Activated CD8-positive, alpha-beta T cell treated with anti-CD3 and anti-CD28 coated beads for 36 hours (primary cell): ENCODE results near the gene DHX16. TPM values are rescaled to one million over a fixed set of nuclear protein-coding genes. Genes with fewer than 3 reads are reported as not detected.

Experiments
- ATAC-seq: fragments of 200-7000 bp; cut with Tn5 transposase; one replicate; pipeline ENCODE4 v1.10.0; 2021; ENCODE audit warnings: mild to moderate bottlenecking, moderate library complexity
- CTCF ChIA-PET: fragments of 350-600 bp; sonication (Branson Sonifier 250); formaldehyde crosslinking; loops from one replicate; lab custom pipeline; 2021; ENCODE audit warnings: antibody characterized with exemption; lab: Charles Lee
- POLR2A ChIA-PET: fragments of 350-600 bp; sonication (Branson Sonifier 250); formaldehyde crosslinking; loops from one replicate; lab custom pipeline; 2021; ENCODE audit warnings: antibody characterized with exemption; lab: Charles Lee
- DNase-seq: peaks from one replicate; pipeline ENCODE4 v3.0.0-alpha.2; 2020
- H3K27ac Mint-ChIP-seq: one replicate; pipeline ENCODE4 v1.8.0; 2021; ENCODE audit warnings: mild to moderate bottlenecking, mixed read lengths
- H3K27me3 Mint-ChIP-seq: one replicate; pipeline ENCODE4 v1.8.0; 2021; ENCODE audit warnings: mixed read lengths
- H3K36me3 Mint-ChIP-seq: one replicate; pipeline ENCODE4 v1.8.0; 2021; ENCODE audit warnings: low read depth, mixed read lengths
- H3K4me1 Mint-ChIP-seq: one replicate; pipeline ENCODE4 v1.8.0; 2021; ENCODE audit warnings: low read depth, mixed read lengths
- H3K4me3 Mint-ChIP-seq: one replicate; pipeline ENCODE4 v1.8.0; 2021; ENCODE audit warnings: mild to moderate bottlenecking, moderate library complexity, mixed read lengths
- H3K9me3 Mint-ChIP-seq: one replicate; pipeline ENCODE4 v1.8.0; 2021; ENCODE audit warnings: mixed read lengths
- CTCF ChIP-seq: fragments of 200-600 bp; IDR thresholded peaks from one replicate; pipeline ENCODE4 v1.8.0; 2022; ENCODE audit warnings: antibody characterized with exemption, mild to moderate bottlenecking
- intact Hi-C: fragments of 100-400 bp; cut with micrococcal nuclease; formaldehyde crosslinking; loops from one replicate; pipeline ENCODE4 v1.10.0; 2022
- total RNA-seq, 2 experiments: library from RNA; stranded (reverse); gene quantifications; one replicate each; pipeline ENCODE4 v1.2.3, GENCODE V29; 2021

The DHX16 gene
- total RNA-seq, 2 experiments from 2014 or later: 31.1 to 31.3 TPM

- no peak for DNase-seq
- TF ChIP-seq CTCF: no peak
- Mint-ChIP-seq H3K36me3 (peaks cover 31% of the 10 kb centered on the region), H3K27ac (peak overlapping the region; percentile 72), H3K27me3 (no peaks in the 10 kb centered on the region), H3K4me1 (peaks cover 38% of the 10 kb centered on the region), H3K4me3 (peak overlapping the region; percentile 88), H3K9me3 (no peaks in the 10 kb centered on the region)
- POLR2A ChIA-PET: interaction anchor here (0.8 to 7.4 kb wide), 5 partner anchors 11 to 72 kb away, joined by 3 to 86 read pairs (median 5); partner anchors contain the start of genes MDC1, MRPS18B and TUBB
- CTCF ChIA-PET: interaction anchor here (0.6 to 6.6 kb wide), 3 partner anchors 11 to 63 kb away, joined by 3 to 51 read pairs (median 26); partner anchors contain the start of genes ATAT1 and TUBB
- ATAC-seq: no peak
- intact Hi-C loops: no loop called here
Observed at GRCh38 chr6:30689985-30690384, 17.2 kb upstream of the DHX16 start.

GRCh38 chr6:30689022-30689865 lies 16.4 kb upstream of the DHX16 start:
- H3K27me3 Mint-ChIP-seq: no peaks in the 10 kb centered on the region
- no peak for TF ChIP-seq CTCF
- ATAC-seq (no peak), DNase-seq (no peak)
- CTCF ChIA-PET: interaction anchor here (1.0 to 6.6 kb wide), 5 partner anchors 10 to 42 kb away, joined by 4 to 51 read pairs (median 9); partner anchors contain the start of genes MDC1 and TUBB
- H3K4me1 Mint-ChIP-seq: peaks cover 38% of the 10 kb centered on the region
- H3K36me3 Mint-ChIP-seq: peaks cover 37% of the 10 kb centered on the region
- POLR2A ChIA-PET: interaction anchor here (0.5 to 7.4 kb wide), 11 partner anchors 8 to 75 kb away, joined by 3 to 86 read pairs (median 5); partner anchors contain the start of genes MDC1, MRPS18B and TUBB
- no peaks in the 10 kb centered on the region for H3K9me3 Mint-ChIP-seq
- intact Hi-C loops: no loop called here
- peak overlapping the region; percentile 88 for H3K27ac Mint-ChIP-seq
- H3K4me3 Mint-ChIP-seq: peak overlapping the region; percentile 88

- Mint-ChIP-seq H3K27ac (peak overlapping the region; percentile 88), H3K36me3 (peaks cover 44% of the 10 kb centered on the region)
Observed at GRCh38 chr6:30688569-30688968, 15.8 kb upstream of the DHX16 start.

GRCh38 chr6:30687659-30688431 lies 15.0 kb upstream of the DHX16 start:
- TF ChIP-seq CTCF: no peak
- H3K4me1 Mint-ChIP-seq: peaks cover 38% of the 10 kb centered on the region
- H3K27ac Mint-ChIP-seq: peak overlapping the region; percentile 88
- POLR2A ChIA-PET: interaction anchor here (1.0 to 7.4 kb wide), 8 partner anchors 9 to 73 kb away, joined by 3 to 86 read pairs (median 9); partner anchors contain the start of genes MDC1 and TUBB
- CTCF ChIA-PET: interaction anchor here (1.0 to 6.6 kb wide), 6 partner anchors 9 to 43 kb away, joined by 3 to 51 read pairs (median 8); partner anchors contain the start of genes MDC1 and TUBB
- peaks cover 51% of the 10 kb centered on the region for H3K36me3 Mint-ChIP-seq
- peak overlapping the region; percentile 88 for H3K4me3 Mint-ChIP-seq
- intact Hi-C loops: no loop called here
- ATAC-seq (no peak), DNase-seq (no peak)
- no peaks in the 10 kb centered on the region for H3K27me3 Mint-ChIP-seq
- H3K9me3 Mint-ChIP-seq: no peaks in the 10 kb centered on the region

More at GRCh38 chr6:30688569-30688968, 15.8 kb upstream of the DHX16 start:
- Mint-ChIP-seq H3K4me1 (peaks cover 38% of the 10 kb centered on the region), H3K4me3 (peak overlapping the region; percentile 88), H3K27me3 (no peaks in the 10 kb centered on the region), H3K9me3 (no peaks in the 10 kb centered on the region)
- no peak for TF ChIP-seq CTCF
- ChIA-PET POLR2A (interaction anchor here (0.5 to 7.4 kb wide), 10 partner anchors 9 to 74 kb away, joined by 3 to 86 read pairs (median 4); partner anchors contain the start of genes MDC1 and TUBB), CTCF (interaction anchor here (1.0 to 6.6 kb wide), 5 partner anchors 10 to 42 kb away, joined by 4 to 51 read pairs (median 9); partner anchors contain the start of genes MDC1 and TUBB)
- intact Hi-C loops: no loop called here
- no peak for DNase-seq
- ATAC-seq: no peak
